Endothelial cell of umbilical vein (primary cell): ENCODE data around the gene DDR1. TPM values are rescaled to one million over a fixed set of nuclear protein-coding genes. Genes with fewer than 3 reads are reported as not detected.
"Not testable (repeated sequence)": the region's sequence is repeated elsewhere in the genome, so short reads cannot be mapped to it uniquely, and the experiment has no call there.

Source experiments
- BruUV-seq: library from RNA; stranded (reverse); fragments of 400-500 nt; replicated peaks from 2 replicates; lab custom pipeline; 2021; lab: Mats Ljungman, UMichigan
- CTCF ChIA-PET: fragments of 300-600, 350-600 bp; sonication (Branson Sonifier 250); formaldehyde crosslinking; loops from one replicate; lab custom pipeline; 2021; ENCODE audit warnings: antibody characterized with exemption, inconsistent platforms; lab: Charles Lee
- POLR2A ChIA-PET: fragments of 300-600, 350-600 bp; sonication (Branson Sonifier 250); formaldehyde crosslinking; loops from one replicate; lab custom pipeline; 2021; ENCODE audit warnings: antibody characterized with exemption, inconsistent platforms; lab: Charles Lee
- DNase-seq: peaks from one replicate; pipeline ENCODE4 v3.0.0-alpha.2; 2011; ENCODE audit warnings: low read depth, low spot score
- FAIRE-seq: peaks from 2 replicates; lab custom pipeline; 2011; peaks lifted over from hg19 to GRCh38; lab: Jason Lieb, UNC
- H2AFZ ChIP-seq: 2 replicates; pipeline ENCODE4 v1.6.0; 2012; ENCODE audit warnings: low read depth, low read length, control low read depth, inconsistent platforms
- H3K27ac ChIP-seq: 2 replicates; pipeline ENCODE4 v1.5.1; 2011; ENCODE audit warnings: low read depth, mild to moderate bottlenecking, control low read depth, low read length, moderate library complexity; ENCODE audit not compliant: insufficient read depth
- H3K27me3 ChIP-seq, 2 experiments: 2 replicates each; pipeline versions ENCODE4 v1.6.0 to v1.6.1; 2011; ENCODE audit warnings: low read length in 2 of 2, mixed read lengths in 1 of 2; ENCODE audit not compliant: control insufficient read depth in 2 of 2, insufficient read depth in 2 of 2
- H3K36me3 ChIP-seq, 2 experiments: 2 replicates in 1 of 2; 3 replicates in 1 of 2; pipeline ENCODE4 v1.5.1; 2011; ENCODE audit warnings: low read length in 2 of 2, mild to moderate bottlenecking in 1 of 2, moderate library complexity in 1 of 2; ENCODE audit not compliant: control insufficient read depth in 2 of 2, insufficient read depth in 2 of 2; ENCODE audit errors: extremely low read depth in 1 of 2
- H3K4me1 ChIP-seq: 3 replicates; pipeline ENCODE4 v1.5.1; 2011; ENCODE audit warnings: mild to moderate bottlenecking, low read length; ENCODE audit not compliant: control insufficient read depth, insufficient read depth; ENCODE audit errors: extremely low read depth
- H3K4me2 ChIP-seq: 2 replicates; pipeline ENCODE4 v1.6.1; 2011; ENCODE audit warnings: low read length, control low read depth, mixed read lengths; ENCODE audit not compliant: insufficient read depth
- H3K4me3 ChIP-seq, 3 experiments: fragments of 200-600 bp in 1 of 3; sonication (generic), shearing (Covaris generic) in 1 of 3; replicated peaks in 1 of 3; 2 replicates each; pipeline ENCODE4 v1.5.1; 2011 to 2016; ENCODE audit warnings: control low read depth in 3 of 3, low read length in 3 of 3, mild to moderate bottlenecking in 2 of 3, inconsistent platforms in 1 of 3, low read depth in 1 of 3, moderate library complexity in 1 of 3; ENCODE audit not compliant: insufficient read depth in 1 of 3
- H3K79me2 ChIP-seq: 2 replicates; pipeline ENCODE4 v1.6.0; 2012; ENCODE audit warnings: low read length, inconsistent platforms; ENCODE audit not compliant: control insufficient read depth, insufficient read depth
- H3K9ac ChIP-seq: replicated peaks from 2 replicates; pipeline ENCODE3; 2011; ENCODE audit warnings: low read length, control low read depth; ENCODE audit not compliant: insufficient read depth; ENCODE audit errors: extremely low read depth
- H3K9me1 ChIP-seq: replicated peaks from 3 replicates; pipeline ENCODE4 v1.6.0; 2011; ENCODE audit warnings: mild to moderate bottlenecking, low read length; ENCODE audit not compliant: control insufficient read depth, insufficient read depth; ENCODE audit errors: extremely low read depth
- H3K9me3 ChIP-seq: replicated peaks from 2 replicates; pipeline ENCODE4 v1.5.1; 2012; ENCODE audit warnings: low read length, inconsistent platforms; ENCODE audit not compliant: control insufficient read depth, insufficient read depth
- H4K20me1 ChIP-seq: replicated peaks from 2 replicates; pipeline ENCODE3; 2011; ENCODE audit warnings: mild to moderate bottlenecking, low read length; ENCODE audit not compliant: control insufficient read depth, insufficient read depth; ENCODE audit errors: extremely low read depth
- FOS ChIP-seq: IDR thresholded peaks from 2 replicates; pipeline ENCODE4 v1.6.1; 2011; ENCODE audit warnings: mild to moderate bottlenecking, low read length, moderate library complexity, borderline replicate concordance; ENCODE audit not compliant: insufficient read depth
- GATA2 ChIP-seq: IDR thresholded peaks from 2 replicates; pipeline ENCODE4 v1.7.0; 2011; ENCODE audit warnings: low read depth, mild to moderate bottlenecking, moderate library complexity, mixed read lengths, low read length; ENCODE audit not compliant: insufficient read length, insufficient read depth
- JUN ChIP-seq: IDR thresholded peaks from 2 replicates; pipeline ENCODE4 v1.6.1; 2011; ENCODE audit warnings: borderline replicate concordance, low read depth; ENCODE audit not compliant: insufficient read length, insufficient read depth
- MAX ChIP-seq: IDR thresholded peaks from 2 replicates; pipeline ENCODE4 v1.6.1; 2011; ENCODE audit not compliant: insufficient read depth, insufficient read length
- MYC ChIP-seq: IDR thresholded peaks from one replicate; pipeline ENCODE4 v1.6.1; 2011; ENCODE audit warnings: mild to moderate bottlenecking, low read depth, low read length
- POLR2A ChIP-seq: IDR thresholded peaks from 2 replicates; pipeline ENCODE4 v1.6.1; 2012; ENCODE audit warnings: low read depth, mild to moderate bottlenecking, control low read depth, low read length
- POLR2AphosphoS5 ChIP-seq: IDR thresholded peaks from 2 replicates; pipeline ENCODE4 v1.6.1; 2012; ENCODE audit warnings: low read depth, mild to moderate bottlenecking, control low read depth, low read length, moderate library complexity; ENCODE audit not compliant: insufficient read depth
- dilution Hi-C: fragments of 300-500 bp; cut with MboI; formaldehyde crosslinking; loops from one replicate; pipeline ENCODE4 v1.15.0; 2019; ENCODE audit warnings: low sequenced_read_pairs; ENCODE audit not compliant: extremely low pct_ligation_motif_present
- intact Hi-C: fragments of 100-400 bp; cut with micrococcal nuclease; formaldehyde crosslinking; loops from one replicate; pipeline ENCODE4 v1.10.0; 2022
- polyA plus RNA-seq, 4 experiments: library from polyadenylated mRNA; depleted of rRNA in 3 of 4; stranded (reverse) in 3 of 4; unstranded in 1 of 4; fragments of >200 nt; gene quantifications; 2 replicates each; pipeline versions ENCODE4 v1.2.1 to v1.2.3, GENCODE V29; 2011 to 2012; ENCODE audit warnings: missing spikeins in 1 of 4
- total RNA-seq: library from RNA; stranded (reverse); gene quantifications from 2 replicates; pipeline ENCODE4 v1.2.3, GENCODE V29; 2021

DDR1 gene
- total and polyA plus RNA-seq, 2 donors (not counting 3 experiments of a cell fraction or from before 2014, with no cell fraction given) = 8.8 to 22.9 TPM

GRCh38 chr6:30849903-30850651, 34.2 kb upstream of the DDR1 start:
- no TSS peak for BruUV-seq
- dilution Hi-C loops = no loop called here
- FAIRE-seq = no peak
- Histone ChIP-seq H3K27ac (no peak overlapping the region), H3K4me1 (no peaks in the 10 kb centered on the region), H3K36me3 (no peaks in the 10 kb centered on the region), H3K4me2 (no peak overlapping the region), H3K9me3 (no peaks in the 10 kb centered on the region), H3K9ac (no peak overlapping the region), H3K79me2 (no peaks in the 10 kb centered on the region), H3K4me3 (no peak overlapping the region), H4K20me1 (no peaks in the 10 kb centered on the region), H3K27me3 (peaks cover 2 to 9% of the 10 kb centered on the region in 2 experiments), H3K9me1 (no peaks in the 10 kb centered on the region), H2AFZ (no peak overlapping the region)
- POLR2A ChIA-PET = no interaction called here
- no peak for DNase-seq
- no peak for TF ChIP-seq POLR2AphosphoS5
- TF ChIP-seq MYC = no peak
- no peak for TF ChIP-seq FOS
- TF ChIP-seq JUN = no peak
- TF ChIP-seq MAX = no peak
- TF ChIP-seq GATA2 = no peak
- no peak for TF ChIP-seq POLR2A
- CTCF ChIA-PET = no interaction called here
- intact Hi-C loops = no loop called here

- H3K4me2 ChIP-seq, dilution Hi-C loops, CTCF ChIA-PET, POLR2A ChIA-PET, H3K79me2 ChIP-seq, intact Hi-C loops, H3K9me1 ChIP-seq, H2AFZ ChIP-seq, H3K9me3 ChIP-seq, H3K9ac ChIP-seq, H3K36me3 ChIP-seq, DNase-seq, H3K4me3 ChIP-seq, BruUV-seq, H3K4me1 ChIP-seq, H4K20me1 ChIP-seq, FAIRE-seq, H3K27ac ChIP-seq: not testable (repeated sequence)
- peaks cover 8 to 20% of the 10 kb centered on the region in 2 experiments for H3K27me3 ChIP-seq
Measured at GRCh38 chr6:30852459-30852858, 31.9 kb upstream of the DDR1 start.
